ENCODE data around the gene CACNA1C. TPM values are rescaled to one million over a fixed set of nuclear protein-coding genes. Genes with fewer than 3 reads are reported as not detected.

The CACNA1C gene
- total RNA-seq, 2 experiments from 2014 or later: 0.05 to 0.08 TPM

DNA sequence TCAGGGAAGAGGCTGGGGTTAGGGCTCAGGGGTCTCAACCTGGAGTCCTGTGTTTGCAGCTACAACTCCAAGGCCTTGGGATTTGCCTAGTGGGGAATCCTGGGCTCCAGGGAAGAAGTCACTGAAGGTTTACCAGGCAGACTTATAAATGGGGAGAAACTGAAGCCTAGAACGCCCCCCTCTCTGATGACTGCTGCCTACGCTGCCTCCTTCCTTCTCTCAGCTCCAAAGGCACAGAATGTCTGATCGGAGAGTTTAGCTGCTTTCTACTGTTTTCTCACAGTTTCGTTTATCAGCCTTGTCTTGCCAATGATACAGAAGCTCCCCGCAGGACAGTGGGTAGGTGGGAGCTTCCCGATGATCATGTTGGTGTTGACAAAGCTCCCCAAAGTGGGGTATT, 101.7 kb downstream of the CACNA1C start:
- H3K4me3 ChIP-seq (ENCODE audit: low read length): no peak overlapping the region
- TF ChIP-seq, protein P1, sequence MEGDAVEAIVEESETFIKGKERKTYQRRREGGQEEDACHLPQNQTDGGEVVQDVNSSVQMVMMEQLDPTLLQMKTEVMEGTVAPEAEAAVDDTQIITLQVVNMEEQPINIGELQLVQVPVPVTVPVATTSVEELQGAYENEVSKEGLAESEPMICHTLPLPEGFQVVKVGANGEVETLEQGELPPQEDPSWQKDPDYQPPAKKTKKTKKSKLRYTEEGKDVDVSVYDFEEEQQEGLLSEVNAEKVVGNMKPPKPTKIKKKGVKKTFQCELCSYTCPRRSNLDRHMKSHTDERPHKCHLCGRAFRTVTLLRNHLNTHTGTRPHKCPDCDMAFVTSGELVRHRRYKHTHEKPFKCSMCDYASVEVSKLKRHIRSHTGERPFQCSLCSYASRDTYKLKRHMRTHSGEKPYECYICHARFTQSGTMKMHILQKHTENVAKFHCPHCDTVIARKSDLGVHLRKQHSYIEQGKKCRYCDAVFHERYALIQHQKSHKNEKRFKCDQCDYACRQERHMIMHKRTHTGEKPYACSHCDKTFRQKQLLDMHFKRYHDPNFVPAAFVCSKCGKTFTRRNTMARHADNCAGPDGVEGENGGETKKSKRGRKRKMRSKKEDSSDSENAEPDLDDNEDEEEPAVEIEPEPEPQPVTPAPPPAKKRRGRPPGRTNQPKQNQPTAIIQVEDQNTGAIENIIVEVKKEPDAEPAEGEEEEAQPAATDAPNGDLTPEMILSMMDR (IDR thresholded peaks at IDR 0.05): no peak
- H3K27ac Mint-ChIP-seq: no peak overlapping the region
- no peaks in the 10 kb centered on the region for H3K9me3 Mint-ChIP-seq
- H3K4me1 ChIP-seq (ENCODE audit: insufficient read depth, low read length): no peaks in the 10 kb centered on the region
- peaks cover 0 to 6% of the 10 kb centered on the region in 2 experiments for H3K27me3 ChIP-seq (ENCODE audit: control insufficient read depth in 1 of 2, insufficient read depth in 2 of 2, low read length in 2 of 2)
- no peaks in the 10 kb centered on the region for H3K36me3 Mint-ChIP-seq (ENCODE audit: low read depth)
- no peak for ATAC-seq (ENCODE audit: poor library complexity)
- peaks cover 28% of the 10 kb centered on the region for H3K27me3 Mint-ChIP-seq
- CTCF ChIA-PET: no interaction called here
- DNase-seq: no peak
- H3K9me3 ChIP-seq (ENCODE audit: control insufficient read depth in 1 of 2, insufficient read depth in 1 of 2, low read length in 2 of 2): no peaks in the 10 kb centered on the region
- intact Hi-C loops (cut with DNase I, micrococcal nuclease): no loop called here
- H3K36me3 ChIP-seq (ENCODE audit: insufficient read depth, low read length): no peaks in the 10 kb centered on the region
- no peaks in the 10 kb centered on the region for H3K4me1 Mint-ChIP-seq (ENCODE audit: low read depth)
- no peak overlapping the region for H3K27ac ChIP-seq (ENCODE audit: low read depth in 1 of 2, low read length in 2 of 2)
- no peak overlapping the region for H3K4me3 Mint-ChIP-seq
- POLR2A ChIA-PET: interaction anchor here (0.5 kb wide), 1 partner anchor 26 kb away, joined by 3 read pairs; no protein-coding TSS in a partner anchor

DNA sequence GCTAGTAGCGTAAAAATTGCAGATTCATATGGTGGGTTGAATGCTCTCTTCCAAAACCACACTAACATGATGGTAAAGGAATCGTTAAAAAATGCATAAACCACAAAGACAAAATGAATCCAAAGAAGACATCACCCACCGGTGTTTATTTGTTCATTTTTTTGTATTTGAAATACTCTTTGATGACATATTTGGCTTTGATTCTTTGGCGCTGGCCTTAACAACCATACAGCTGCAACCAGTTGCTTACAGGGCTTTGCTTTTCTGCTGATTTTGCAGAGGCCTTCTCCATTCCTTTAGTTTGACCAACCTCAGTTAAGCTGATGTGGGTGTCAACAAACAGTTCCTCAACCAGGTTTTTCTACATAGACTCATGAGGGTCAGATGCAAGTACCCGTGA, 103.5 kb downstream of the CACNA1C start:
- Histone ChIP-seq H3K4me1 (ENCODE audit: insufficient read depth, low read length) (no peaks in the 10 kb centered on the region), H3K27me3 (ENCODE audit: control insufficient read depth in 1 of 2, insufficient read depth in 2 of 2, low read length in 2 of 2) (peaks cover 0 to 6% of the 10 kb centered on the region in 2 experiments), H3K9me3 (ENCODE audit: control insufficient read depth in 1 of 2, insufficient read depth in 1 of 2, low read length in 2 of 2) (no peaks in the 10 kb centered on the region), H3K27ac (ENCODE audit: low read depth in 1 of 2, low read length in 2 of 2) (no peak overlapping the region), H3K4me3 (ENCODE audit: low read length) (no peak overlapping the region), H3K36me3 (ENCODE audit: insufficient read depth, low read length) (no peaks in the 10 kb centered on the region)
- Mint-ChIP-seq H3K27ac (no peak overlapping the region), H3K4me3 (no peak overlapping the region), H3K36me3 (ENCODE audit: low read depth) (no peaks in the 10 kb centered on the region), H3K4me1 (ENCODE audit: low read depth) (no peaks in the 10 kb centered on the region), H3K27me3 (peaks cover 14% of the 10 kb centered on the region), H3K9me3 (no peaks in the 10 kb centered on the region)
- intact Hi-C loops (cut with DNase I, micrococcal nuclease): no loop called here
- CTCF ChIA-PET: no interaction called here
- POLR2A ChIA-PET: no interaction called here
- no peak for ATAC-seq (ENCODE audit: poor library complexity)
- no peak for DNase-seq
- TF ChIP-seq, protein P1 (IDR thresholded peaks at IDR 0.05): no peak

DNA sequence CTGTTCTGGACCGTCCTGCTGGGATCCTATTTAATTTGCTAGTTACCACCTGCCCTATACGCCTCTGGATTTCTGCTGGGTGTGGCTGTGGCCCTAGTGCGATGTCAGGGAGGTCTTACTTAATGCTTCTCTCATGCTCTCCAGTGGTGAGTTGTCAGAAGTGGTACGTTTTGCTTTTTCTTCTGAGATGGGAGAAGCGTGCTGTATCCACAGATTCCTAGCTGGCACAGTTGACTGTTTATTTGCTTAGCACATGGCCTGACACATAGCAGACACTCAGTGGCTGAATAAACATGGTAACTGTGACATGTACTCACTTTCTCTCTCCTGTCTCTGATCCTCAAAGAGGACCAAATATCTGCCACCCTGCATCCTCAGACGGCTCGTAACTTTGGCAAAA, 107.3 kb downstream of the CACNA1C start:
- Mint-ChIP-seq H3K27ac (no peak overlapping the region), H3K4me1 (ENCODE audit: low read depth) (no peaks in the 10 kb centered on the region), H3K9me3 (peaks cover 1% of the 10 kb centered on the region), H3K4me3 (no peak overlapping the region), H3K27me3 (peaks cover 17% of the 10 kb centered on the region), H3K36me3 (ENCODE audit: low read depth) (no peaks in the 10 kb centered on the region)
- no peaks in the 10 kb centered on the region for H3K36me3 ChIP-seq (ENCODE audit: insufficient read depth, low read length)
- POLR2A ChIA-PET: no interaction called here
- TF ChIP-seq, protein P1 (IDR thresholded peaks at IDR 0.05): no peak
- CTCF ChIA-PET: no interaction called here
- peaks cover 0 to 3% of the 10 kb centered on the region in 2 experiments for H3K27me3 ChIP-seq (ENCODE audit: control insufficient read depth in 1 of 2, insufficient read depth in 2 of 2, low read length in 2 of 2)
- ATAC-seq (ENCODE audit: poor library complexity) (no peak), DNase-seq (no peak)
- H3K4me1 ChIP-seq (ENCODE audit: insufficient read depth, low read length): no peaks in the 10 kb centered on the region
- no peaks in the 10 kb centered on the region for H3K9me3 ChIP-seq (ENCODE audit: control insufficient read depth in 1 of 2, insufficient read depth in 1 of 2, low read length in 2 of 2)
- no peak overlapping the region for H3K4me3 ChIP-seq (ENCODE audit: low read length)
- no peak overlapping the region for H3K27ac ChIP-seq (ENCODE audit: low read depth in 1 of 2, low read length in 2 of 2)
- intact Hi-C loops (cut with DNase I, micrococcal nuclease): no loop called here

Data from CD4-positive, alpha-beta T cell (primary cell).